ENCODE measurements around the gene PLD6. TPM values are rescaled to one million over a fixed set of nuclear protein-coding genes. Genes with fewer than 3 reads are reported as not detected.
A peak's percentile ranks its signal among the peaks of the same experiment; 100 is the strongest.

The PLD6 gene
- total and polyA plus RNA-seq, 12 donors = 3.7 to 16.3 (median 7.9) TPM

DNA sequence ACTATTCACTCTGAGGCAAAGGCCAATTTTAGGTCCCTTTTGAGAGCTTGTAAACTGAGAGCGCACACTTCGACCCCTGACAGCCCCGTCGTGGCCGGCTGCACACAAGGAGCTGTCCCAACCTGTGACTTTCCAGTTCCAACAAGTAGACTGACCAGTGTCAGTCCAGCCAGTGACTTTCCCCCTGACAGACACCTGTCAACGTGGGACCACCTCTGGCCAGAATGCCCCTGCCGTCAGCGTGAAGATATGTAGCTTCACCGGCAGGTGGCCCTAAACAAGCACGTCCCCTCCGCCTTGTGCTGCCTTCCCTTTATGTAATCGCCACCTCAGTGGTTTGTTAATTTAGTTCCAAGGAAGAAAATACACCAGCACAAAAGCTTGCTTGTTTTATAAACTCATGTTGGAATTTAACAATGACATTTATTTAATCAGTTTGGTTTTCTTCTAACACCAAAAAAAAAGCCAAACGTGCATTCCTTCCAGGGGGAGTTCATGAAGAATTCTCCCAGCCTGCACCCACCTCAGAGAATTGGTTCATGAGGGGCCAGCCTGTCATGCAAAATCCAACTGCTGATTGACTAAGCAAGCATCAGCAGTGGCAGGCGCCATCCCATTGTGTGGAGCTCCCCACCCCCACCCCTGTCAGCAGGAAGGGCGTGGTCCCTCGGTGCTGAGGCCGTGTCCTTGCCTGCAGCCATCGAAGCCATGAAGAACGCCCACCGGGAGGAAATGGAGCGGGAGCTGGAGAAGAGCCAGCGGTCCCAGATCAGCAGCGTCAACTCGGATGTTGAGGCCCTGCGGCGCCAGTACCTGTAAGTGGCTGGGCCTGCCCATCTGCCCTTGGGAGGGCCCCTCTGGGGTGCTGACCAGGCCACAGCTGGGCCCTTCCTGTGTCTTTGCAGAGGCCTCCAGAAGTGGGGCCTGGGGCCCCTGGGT, 33.9 kb downstream of the PLD6 start:
- Histone ChIP-seq H3K4me3 (no peak overlapping the region), H3K9me3 (no peaks in the 10 kb centered on the region), H3K27me3 (no peaks in the 10 kb centered on the region), H3K36me3 (peaks cover 3 to 100% (median 58%) of the 10 kb centered on the region in 9 donors), H3K4me1 (peaks cover 4 to 43% (median 32%) of the 10 kb centered on the region in 9 donors), H3K27ac (peak overlapping the region in 8 of 10 donors; percentile 12 to 81 (median 58))
- TF ChIP-seq, protein P1, sequence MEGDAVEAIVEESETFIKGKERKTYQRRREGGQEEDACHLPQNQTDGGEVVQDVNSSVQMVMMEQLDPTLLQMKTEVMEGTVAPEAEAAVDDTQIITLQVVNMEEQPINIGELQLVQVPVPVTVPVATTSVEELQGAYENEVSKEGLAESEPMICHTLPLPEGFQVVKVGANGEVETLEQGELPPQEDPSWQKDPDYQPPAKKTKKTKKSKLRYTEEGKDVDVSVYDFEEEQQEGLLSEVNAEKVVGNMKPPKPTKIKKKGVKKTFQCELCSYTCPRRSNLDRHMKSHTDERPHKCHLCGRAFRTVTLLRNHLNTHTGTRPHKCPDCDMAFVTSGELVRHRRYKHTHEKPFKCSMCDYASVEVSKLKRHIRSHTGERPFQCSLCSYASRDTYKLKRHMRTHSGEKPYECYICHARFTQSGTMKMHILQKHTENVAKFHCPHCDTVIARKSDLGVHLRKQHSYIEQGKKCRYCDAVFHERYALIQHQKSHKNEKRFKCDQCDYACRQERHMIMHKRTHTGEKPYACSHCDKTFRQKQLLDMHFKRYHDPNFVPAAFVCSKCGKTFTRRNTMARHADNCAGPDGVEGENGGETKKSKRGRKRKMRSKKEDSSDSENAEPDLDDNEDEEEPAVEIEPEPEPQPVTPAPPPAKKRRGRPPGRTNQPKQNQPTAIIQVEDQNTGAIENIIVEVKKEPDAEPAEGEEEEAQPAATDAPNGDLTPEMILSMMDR (IDR thresholded peaks at IDR 0.05) = peak in 2 of 9 donors; percentile 11 to 18
- intact Hi-C loops (cut with DNase I) = no loop called here
- peak; percentile 69 to 89 (median 86) for ATAC-seq
- WGBS, 2 donors = 63 to 64% methylated on average over 26 of the region's 26 CpGs
- DNase-seq = peak; percentile 70 to 73

DNA sequence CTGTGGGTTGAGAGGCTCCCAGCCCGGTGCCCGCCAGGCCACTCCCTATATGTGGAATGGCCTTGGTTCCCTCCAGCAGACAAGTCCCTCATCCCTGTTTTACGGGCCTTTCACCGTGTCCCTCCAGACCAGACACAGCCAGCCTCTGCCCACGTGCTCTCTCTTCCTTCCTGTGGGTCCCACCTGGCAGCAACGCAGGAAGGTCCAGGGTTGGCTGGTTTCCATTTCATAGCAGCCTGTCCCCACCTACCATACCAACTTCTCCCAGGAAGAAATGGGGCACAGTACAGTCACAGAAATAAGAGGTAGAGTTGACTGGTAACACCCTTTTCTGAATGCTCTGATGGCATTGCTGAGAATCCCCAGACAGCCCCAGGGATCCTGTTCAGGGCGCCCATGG, 34.9 kb downstream of the PLD6 start:
- intact Hi-C loops (cut with DNase I) = no loop called here
- WGBS, 2 donors = 73 to 79% methylated on average over 7 of the region's 7 CpGs
- DNase-seq (no peak), ATAC-seq (no peak)
- Histone ChIP-seq H3K36me3 (peaks cover 3 to 100% (median 59%) of the 10 kb centered on the region in 9 donors), H3K9me3 (no peaks in the 10 kb centered on the region), H3K4me3 (no peak overlapping the region), H3K27me3 (no peaks in the 10 kb centered on the region), H3K4me1 (peaks cover 4 to 43% (median 32%) of the 10 kb centered on the region in 9 donors), H3K27ac (peak overlapping the region in 5 of 10 donors; percentile 28 to 81 (median 58))
- TF ChIP-seq, protein P1 (IDR thresholded peaks at IDR 0.05) = no peak

DNA sequence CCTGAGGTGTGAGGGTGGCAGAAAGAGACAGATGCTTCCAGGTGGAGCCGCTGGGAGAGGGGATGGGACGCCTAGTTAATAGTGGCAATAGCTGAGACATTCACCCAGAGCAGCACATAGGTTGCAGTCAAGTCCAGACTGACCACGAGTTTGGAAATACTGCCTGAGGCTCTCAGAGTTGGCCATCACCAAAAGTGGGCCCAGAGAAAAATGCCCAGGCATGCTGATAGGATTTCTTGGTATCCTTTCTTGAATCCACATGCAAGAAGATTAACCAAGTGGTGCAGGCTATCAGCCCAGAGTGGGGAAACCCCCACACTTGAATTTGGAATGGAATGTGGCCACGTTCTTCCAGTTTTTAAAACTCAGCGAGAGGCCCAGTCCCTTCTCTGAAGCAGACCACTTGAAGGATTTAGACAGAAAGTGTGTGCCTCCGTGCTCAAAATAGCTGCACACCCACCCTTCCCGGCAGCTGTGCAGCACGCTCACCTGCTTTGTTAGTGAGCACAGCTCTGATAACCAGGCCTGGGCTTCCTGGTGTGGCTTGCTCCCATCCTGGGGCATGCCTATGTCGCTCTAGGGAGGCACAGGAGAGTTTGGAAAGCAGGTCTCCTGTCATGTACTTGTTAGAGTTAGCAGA, 35.7 kb downstream of the PLD6 start:
- peaks cover 4 to 40% (median 32%) of the 10 kb centered on the region in 9 donors for H3K4me1 ChIP-seq
- no peaks in the 10 kb centered on the region for H3K9me3 ChIP-seq
- no peak overlapping the region for H3K4me3 ChIP-seq
- peaks cover 3 to 100% (median 59%) of the 10 kb centered on the region in 9 donors for H3K36me3 ChIP-seq
- peak overlapping the region in 5 of 10 donors; percentile 28 to 63 (median 55) for H3K27ac ChIP-seq
- DNase-seq (no peak), ATAC-seq (no peak)
- no peaks in the 10 kb centered on the region for H3K27me3 ChIP-seq
- TF ChIP-seq, protein P1 (IDR thresholded peaks at IDR 0.05) = no peak
- 57 to 62% methylated on average over 9 of the region's 9 CpGs for WGBS, 2 donors
- intact Hi-C loops (cut with DNase I) = no loop called here

DNA sequence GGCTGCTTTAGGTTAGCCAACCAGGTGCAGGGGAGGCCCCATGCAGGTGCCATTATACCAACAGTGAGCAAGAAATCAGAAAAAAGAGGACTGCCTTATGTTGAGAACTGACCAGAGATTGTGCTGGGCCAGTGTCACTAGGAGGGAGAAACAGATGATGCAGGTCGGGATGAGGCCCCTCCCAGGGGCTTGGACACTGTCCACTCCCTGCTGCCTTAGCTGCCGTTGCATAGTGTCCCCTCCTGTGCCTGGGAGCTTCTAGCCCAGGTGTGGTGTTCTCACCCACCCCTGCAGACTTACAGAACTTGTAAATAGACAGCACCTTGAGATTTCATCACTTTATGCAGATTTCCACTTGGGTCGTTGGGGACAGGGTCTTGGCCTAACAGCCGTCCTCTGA, 36.7 kb downstream of the PLD6 start:
- peaks cover 0 to 100% (median 61%) of the 10 kb centered on the region in 9 donors for H3K36me3 ChIP-seq
- peaks cover 4 to 40% (median 31%) of the 10 kb centered on the region in 9 donors for H3K4me1 ChIP-seq
- no peak overlapping the region for H3K27ac ChIP-seq
- 88 to 91% methylated on average over 4 of the region's 4 CpGs for WGBS, 2 donors
- TF ChIP-seq, protein P1 (IDR thresholded peaks at IDR 0.05) = no peak
- no peak overlapping the region for H3K4me3 ChIP-seq
- ATAC-seq (no peak), DNase-seq (no peak)
- H3K9me3 ChIP-seq = no peaks in the 10 kb centered on the region
- intact Hi-C loops (cut with DNase I) = no loop called here
- H3K27me3 ChIP-seq = no peaks in the 10 kb centered on the region

Data from heart right ventricle (tissue), 16 donors.